Aorta (tissue), 5 donors: ENCODE measurements around the gene OPRD1. TPM values are rescaled to one million over a fixed set of nuclear protein-coding genes. Genes with fewer than 3 reads are reported as not detected.
A peak's percentile ranks its signal among the peaks of the same experiment; 100 is the strongest.
"Not testable (repeated sequence)": the region's sequence is repeated elsewhere in the genome, so short reads cannot be mapped to it uniquely, and the experiment has no call there.

Experiments
- ATAC-seq: fragments of 200-7000 bp; cut with Tn5 transposase; one replicate; pipeline ENCODE4 v1.9.1; 2022; ENCODE audit warnings: moderate library complexity; ENCODE audit not compliant: low FRiP score
- DNase-seq, 2 donors: peaks; one replicate each; pipeline ENCODE4 v3.0.0-alpha.2; 2020
- H3K27ac ChIP-seq, 2 donors: one replicate each; pipeline ENCODE4 v1.5.1; 2013; ENCODE audit warnings: low read length in 2 of 2, mild to moderate bottlenecking in 2 of 2, moderate library complexity in 2 of 2, control low read depth in 1 of 2, inconsistent platforms in 1 of 2, low read depth in 1 of 2
- H3K27me3 ChIP-seq, 2 donors: one replicate each; pipeline ENCODE4 v1.6.1; 2013; ENCODE audit warnings: control low read depth in 1 of 2, low read length in 1 of 2, mild to moderate bottlenecking in 1 of 2, moderate library complexity in 1 of 2; ENCODE audit not compliant: insufficient read depth in 2 of 2, control insufficient read depth in 1 of 2
- H3K36me3 ChIP-seq, 2 donors: one replicate each; pipeline ENCODE4 v1.6.1; 2013; ENCODE audit warnings: control low read depth in 1 of 2, low read length in 1 of 2, mild to moderate bottlenecking in 1 of 2; ENCODE audit not compliant: insufficient read depth in 2 of 2, control insufficient read depth in 1 of 2
- H3K4me1 ChIP-seq, 2 donors: one replicate each; pipeline ENCODE4 v1.6.1; 2013; ENCODE audit warnings: low read length in 2 of 2, control low read depth in 1 of 2, mild to moderate bottlenecking in 1 of 2, moderate library complexity in 1 of 2; ENCODE audit not compliant: insufficient read depth in 2 of 2, control insufficient read depth in 1 of 2
- H3K4me3 ChIP-seq, 2 donors: one replicate each; pipeline ENCODE4 v1.5.1; 2013; ENCODE audit warnings: low read length in 2 of 2, control low read depth in 1 of 2, mild to moderate bottlenecking in 1 of 2
- H3K9me3 ChIP-seq: one replicate; pipeline ENCODE4 v1.6.1; 2013; ENCODE audit warnings: mild to moderate bottlenecking, low read length; ENCODE audit not compliant: control insufficient read depth
- WGBS, 2 donors: extraction: QIAGEN DNeasy Blood & Tissue Kit; methylation state at CpG; one replicate each; pipeline ENCODE4 v1.1.7; 2013; 5-methylcytosine and 5-hydroxymethylcytosine counted together
- intact Hi-C, 2 donors: fragments of 100-400 bp; cut with DNase I; formaldehyde crosslinking; loops; one replicate each; pipeline versions ENCODE4 v1.14.2 to v1.15.0; 2022
- polyA plus RNA-seq, 2 donors: library from polyadenylated mRNA; stranded (reverse); fragments of 200-250 nt; gene quantifications; one replicate each; pipeline ENCODE4 v1.2.3, GENCODE V29; 2013
- total RNA-seq, 2 donors: library from RNA; stranded (reverse); fragmentation: NEBNext Ultra II Directional; extraction: Animal tissue kit (Norgen Biotek cat#: 25700); gene quantifications; one replicate each; pipeline ENCODE4 v1.2.1, GENCODE V29; 2021
- donor health status: healthy with polysubstance abuse.
- donor health status: Bipolar disorder and iron deficiency.
- donor health status: DM: no; HTN: no; CAD: no.
- donor health status: DM: no; HTN: no; CAD: no.
- donor health status: DM: yes; HTN: yes; CAD: no.

Gene OPRD1
- total and polyA plus RNA-seq, 4 donors, result not detected

GRCh38 chr1:28847207-28847606 lies 35.2 kb downstream of the OPRD1 start:
- H3K27me3 ChIP-seq, intact Hi-C loops, DNase-seq, H3K4me3 ChIP-seq, H3K27ac ChIP-seq, H3K4me1 ChIP-seq, ATAC-seq, H3K36me3 ChIP-seq, H3K9me3 ChIP-seq: not testable (repeated sequence)
- 92% methylated on average over 6 of the region's 6 CpGs for WGBS, 2 donors

GRCh38 chr1:28848416-28848815 lies 36.4 kb downstream of the OPRD1 start:
- ATAC-seq (no peak), DNase-seq (no peak)
- Histone ChIP-seq H3K9me3 (no peaks in the 10 kb centered on the region), H3K4me3 (no peak overlapping the region), H3K4me1 (no peaks in the 10 kb centered on the region), H3K36me3 (no peaks in the 10 kb centered on the region), H3K27me3 (no peaks in the 10 kb centered on the region), H3K27ac (no peak overlapping the region)
- intact Hi-C loops, result no loop called here
- 88 to 89% methylated on average over 3 of the region's 3 CpGs for WGBS, 2 donors

GRCh38 chr1:28853093-28853742 lies 41.2 kb downstream of the OPRD1 start:
- Histone ChIP-seq H3K4me1 (no peaks in the 10 kb centered on the region), H3K27me3 (no peaks in the 10 kb centered on the region), H3K4me3 (no peak overlapping the region), H3K9me3 (no peaks in the 10 kb centered on the region), H3K36me3 (no peaks in the 10 kb centered on the region), H3K27ac (no peak overlapping the region)
- WGBS, 2 donors, result 78 to 83% methylated on average over 3 of the region's 3 CpGs
- no peak for ATAC-seq
- intact Hi-C loops, result no loop called here
- no peak for DNase-seq

- intact Hi-C loops, H3K36me3 ChIP-seq, H3K27ac ChIP-seq, H3K9me3 ChIP-seq, ATAC-seq, H3K27me3 ChIP-seq, DNase-seq, H3K4me1 ChIP-seq, H3K4me3 ChIP-seq: not testable (repeated sequence)
- WGBS, 2 donors, result 86 to 91% methylated on average over 7 of the region's 7 CpGs
Measured at GRCh38 chr1:28854406-28854805, 42.4 kb downstream of the OPRD1 start.

- Histone ChIP-seq H3K4me3 (no peak overlapping the region), H3K9me3 (no peaks in the 10 kb centered on the region), H3K27ac (no peak overlapping the region), H3K4me1 (no peaks in the 10 kb centered on the region), H3K36me3 (no peaks in the 10 kb centered on the region), H3K27me3 (no peaks in the 10 kb centered on the region)
- no peak for ATAC-seq
- DNase-seq, result no peak
- intact Hi-C loops, result no loop called here
- WGBS, 2 donors, result 72% methylated on average over 8 of the region's 8 CpGs
Measured at GRCh38 chr1:28855046-28855445, 43.1 kb downstream of the OPRD1 start.

- intact Hi-C loops, result no loop called here
- ATAC-seq (peak; percentile 29), DNase-seq (no peak)
- no peaks in the 10 kb centered on the region for H3K36me3 ChIP-seq
- no peaks in the 10 kb centered on the region for H3K4me1 ChIP-seq
- no peak overlapping the region for H3K4me3 ChIP-seq
- no peaks in the 10 kb centered on the region for H3K9me3 ChIP-seq
- 30% methylated on average over 12 of the region's 12 CpGs for WGBS, 2 donors
- H3K27ac ChIP-seq, result no peak overlapping the region
- H3K27me3 ChIP-seq, result no peaks in the 10 kb centered on the region
Measured at GRCh38 chr1:28855469-28855951, 43.5 kb downstream of the OPRD1 start.

- intact Hi-C loops, result no loop called here
- DNase-seq (no peak), ATAC-seq (no peak)
- Histone ChIP-seq H3K9me3 (no peaks in the 10 kb centered on the region), H3K27me3 (no peaks in the 10 kb centered on the region), H3K4me3 (no peak overlapping the region), H3K4me1 (no peaks in the 10 kb centered on the region), H3K27ac (no peak overlapping the region), H3K36me3 (no peaks in the 10 kb centered on the region)
- WGBS, 2 donors, result 76 to 77% methylated on average over 7 of the region's 7 CpGs
Measured at GRCh38 chr1:28855969-28856368, 44.0 kb downstream of the OPRD1 start.

GRCh38 chr1:28860332-28861073 lies 48.5 kb downstream of the OPRD1 start:
- intact Hi-C loops, result no loop called here
- no peak overlapping the region for H3K4me3 ChIP-seq
- DNase-seq (no peak), ATAC-seq (no peak)
- H3K9me3 ChIP-seq, result no peaks in the 10 kb centered on the region
- H3K27me3 ChIP-seq, result no peaks in the 10 kb centered on the region
- no peaks in the 10 kb centered on the region for H3K36me3 ChIP-seq
- no peaks in the 10 kb centered on the region for H3K4me1 ChIP-seq
- WGBS, 2 donors, result 62 to 69% methylated on average over 3 of the region's 3 CpGs
- no peak overlapping the region for H3K27ac ChIP-seq
